HG03342 (cell line): ENCODE measurements around the gene WDR54.

ENCODE experiments used
- ATAC-seq: cut with Tn5 transposase; IDR thresholded peaks from one replicate; pipeline ENCODE4 v1.9.1; 2021; ENCODE audit warnings: mild to moderate bottlenecking, moderate library complexity; ENCODE audit not compliant: unreplicated experiment

The WDR54 gene

DNA sequence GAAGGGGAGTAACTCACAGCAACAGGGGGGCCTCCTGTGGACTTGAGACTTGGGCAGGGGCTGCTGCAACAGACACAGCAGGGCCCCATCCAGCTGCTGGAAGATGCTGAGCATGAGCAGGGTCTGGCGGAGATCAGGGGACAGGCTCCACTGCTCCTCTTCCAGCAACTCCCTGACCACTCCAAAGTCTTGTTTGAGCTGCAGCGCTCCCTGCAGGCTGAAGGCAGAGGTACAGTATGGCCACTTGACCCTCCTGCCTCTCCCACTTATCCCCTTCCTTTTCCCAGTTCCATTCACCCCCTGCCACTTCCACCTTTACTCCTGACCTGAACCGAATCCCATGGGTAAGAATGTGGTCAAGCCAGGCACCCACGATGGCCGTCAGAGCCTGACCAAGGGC is 53.4 kb downstream of the WDR54 start:
- no peak for ATAC-seq
